MG63 (cell line): ENCODE data around the gene RPS14. TPM values are rescaled to one million over a fixed set of nuclear protein-coding genes. Genes with fewer than 3 reads are reported as not detected.

ENCODE experiments used
- total RNA-seq: library from RNA; depleted of rRNA; stranded (reverse); fragments of >200 nt; shearing (Covaris generic); gene quantifications from 2 replicates; pipeline ENCODE4 v1.2.3, GENCODE V29; 2014; ENCODE audit warnings: low replicate concordance; rRNA removed

Gene RPS14
- total RNA-seq, 1 experiment from 2014 or later, result 6,735 TPM

Other genes starting within 250 kb of the RPS14 start
- 0.56 TPM in 1 of 2 replicates, not detected in the other for gene CAMK2A, start 160.0 kb downstream of the RPS14 start, total RNA-seq
- gene ARSI, start 146.8 kb downstream of the RPS14 start, total RNA-seq, result 38.8 and 45.4 TPM in 2 replicates
- gene TCOF1, start 92.0 kb downstream of the RPS14 start, total RNA-seq, result 76.0 and 118 TPM in 2 replicates
- not detected in 2 replicates for gene CD74, start 36.8 kb downstream of the RPS14 start, total RNA-seq
- gene NDST1, start 58.4 kb upstream of the RPS14 start, total RNA-seq, result 101 and 142 TPM in 2 replicates
- 1.2 and 4.6 TPM in 2 replicates for gene SYNPO, start 190.9 kb upstream of the RPS14 start, total RNA-seq
- gene MYOZ3, start 211.5 kb upstream of the RPS14 start, total RNA-seq, result 0.03 TPM in 1 of 2 replicates, not detected in the other